HepG2 (cell line): ENCODE results near the gene AREL1.

Source experiments
- ATF3 ChIP-seq: sonication (generic); formaldehyde crosslinking; IDR thresholded peaks from 2 replicates; pipeline ENCODE4 v1.4.0; 2020; ENCODE audit warnings: missing genetic modification reagents
- ETV5 ChIP-seq: IDR thresholded peaks from 2 replicates; pipeline ENCODE4 v1.6.1; 2018; ENCODE audit warnings: missing biosample characterization, missing genetic modification reagents, inconsistent platforms, borderline replicate concordance
- PATZ1 ChIP-seq: sonication (generic); formaldehyde crosslinking; IDR thresholded peaks from 2 replicates; pipeline ENCODE4 v1.4.0; 2020; ENCODE audit warnings: missing genetic modification reagents
- SIN3A ChIP-seq: IDR thresholded peaks from 2 replicates; pipeline ENCODE4 v1.6.1; 2011; ENCODE audit warnings: low read depth, mild to moderate bottlenecking, control low read depth, low read length, borderline replicate concordance
- SOX6 ChIP-seq, 2 experiments: fragments of 450-650 bp in 1 of 2; sonication (generic) in 1 of 2; formaldehyde crosslinking in 1 of 2; IDR thresholded peaks; 2 replicates each; pipeline versions ENCODE4 v1.4.0 to v1.6.1; 2017 to 2020; ENCODE audit warnings: antibody characterized with exemption in 1 of 2, mild to moderate bottlenecking in 1 of 2, missing genetic modification reagents in 1 of 2
- ZBTB43 ChIP-seq: sonication (generic); formaldehyde crosslinking; conservative IDR thresholded peaks from 2 replicates; pipeline ENCODE4 v1.4.0; 2020; ENCODE audit warnings: missing genetic modification reagents
- ZBTB46 ChIP-seq: sonication (generic); formaldehyde crosslinking; IDR thresholded peaks from 2 replicates; pipeline ENCODE4 v1.4.0; 2020; ENCODE audit warnings: mild to moderate bottlenecking, missing genetic modification reagents, borderline replicate concordance
- ZNF10 ChIP-seq: sonication (generic); formaldehyde crosslinking; IDR thresholded peaks from 2 replicates; pipeline ENCODE4 v1.4.0; 2020; ENCODE audit warnings: mild to moderate bottlenecking, low read depth, missing genetic modification reagents, borderline replicate concordance
- ZNF331 ChIP-seq: sonication (generic); formaldehyde crosslinking; IDR thresholded peaks from 2 replicates; pipeline ENCODE4 v1.4.0; 2020; ENCODE audit warnings: missing genetic modification reagents
- ZNF558 ChIP-seq: sonication (generic); formaldehyde crosslinking; IDR thresholded peaks from 2 replicates; pipeline ENCODE4 v1.9.0; 2022; ENCODE audit warnings: mild to moderate bottlenecking, missing genetic modification reagents, borderline replicate concordance

- TF ChIP-seq ZNF10 (CRISPR knock-in tag) (no peak), ZBTB46 (CRISPR knock-in tag) (no peak), ZBTB43 (CRISPR knock-in tag) (no peak), ZNF331 (CRISPR knock-in tag) (no peak), ETV5 (CRISPR knock-in tag) (no peak), SOX6 (IDR thresholded peaks at IDR 0.05) (no peak), SOX6 (CRISPR knock-in tag; IDR thresholded peaks at IDR 0.05) (no peak), ATF3 (CRISPR knock-in tag) (no peak), PATZ1 (CRISPR knock-in tag) (no peak), SIN3A (no peak), ZNF558 (CRISPR knock-in tag) (no peak)
Observed at GRCh38 chr14:74685921-74686678, 26.8 kb downstream of the AREL1 start.
